T-helper 1 cell treated with Interleukin-12 subunit alpha and Interleukin-12 subunit beta and Interleukin-4 antibody, amounts not matched to agents 30 μg/mL and 1 μg/mL, for 36 hours (primary cell): Measurements from ENCODE around the gene NAP1L1.

Source experiments
- H3K27ac Mint-ChIP-seq: one replicate; pipeline ENCODE4 v1.8.0; 2021; ENCODE audit warnings: mild to moderate bottlenecking, mixed read lengths
- H3K27me3 Mint-ChIP-seq: one replicate; pipeline ENCODE4 v1.8.0; 2021; ENCODE audit warnings: low read depth, mixed read lengths
- H3K36me3 Mint-ChIP-seq: one replicate; pipeline ENCODE4 v1.8.0; 2021; ENCODE audit warnings: low read depth, mixed read lengths
- H3K4me1 Mint-ChIP-seq: one replicate; pipeline ENCODE4 v1.8.0; 2021; ENCODE audit warnings: low read depth, mixed read lengths
- H3K4me3 Mint-ChIP-seq: one replicate; pipeline ENCODE4 v1.8.0; 2021; ENCODE audit warnings: mild to moderate bottlenecking, moderate library complexity, mixed read lengths
- H3K9me3 Mint-ChIP-seq: one replicate; pipeline ENCODE4 v1.8.0; 2021; ENCODE audit warnings: mixed read lengths

NAP1L1 gene

GRCh38 chr12:76083904-76084862 lies at the start of gene NAP1L1:
TSS of gene NAP1L1 (minus strand) at chr12:76084685. CDS start at chr12:76074219, 10,466 bp downstream.
- peaks cover 43% of the 10 kb centered on the region for H3K4me1 Mint-ChIP-seq
- H3K27me3 Mint-ChIP-seq, result no peaks in the 10 kb centered on the region
- H3K4me3 Mint-ChIP-seq, result peak within 1 kb of the TSS; percentile 99
- peak within 1 kb of the TSS; percentile 100 for H3K27ac Mint-ChIP-seq
- H3K36me3 Mint-ChIP-seq, result peaks cover 23% of the 10 kb centered on the region
- H3K9me3 Mint-ChIP-seq, result no peaks in the 10 kb centered on the region

DNA sequence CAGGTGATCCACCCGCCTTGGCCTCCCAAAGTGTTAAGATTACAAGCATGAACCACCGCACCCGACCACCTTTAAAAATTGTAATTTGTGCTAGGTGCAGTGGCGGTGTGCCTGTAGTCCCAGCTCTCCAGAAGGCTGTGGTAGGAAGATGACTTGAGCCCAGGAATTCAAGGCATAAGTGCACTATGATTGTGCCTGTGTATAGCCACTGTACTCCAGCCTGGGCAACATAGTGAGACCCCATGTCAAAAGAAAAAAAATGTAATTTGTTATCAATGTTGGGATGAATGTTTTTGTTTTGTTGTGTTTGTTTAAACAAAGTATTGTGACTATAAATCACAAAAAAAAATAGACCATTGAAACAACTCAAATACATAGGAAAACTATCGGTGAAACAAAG lies 43.1 kb upstream of the NAP1L1 start:
- Mint-ChIP-seq H3K9me3 (no peaks in the 10 kb centered on the region), H3K27ac (no peak overlapping the region), H3K36me3 (no peaks in the 10 kb centered on the region), H3K27me3 (peaks cover 7% of the 10 kb centered on the region), H3K4me1 (no peaks in the 10 kb centered on the region), H3K4me3 (no peak overlapping the region)

DNA sequence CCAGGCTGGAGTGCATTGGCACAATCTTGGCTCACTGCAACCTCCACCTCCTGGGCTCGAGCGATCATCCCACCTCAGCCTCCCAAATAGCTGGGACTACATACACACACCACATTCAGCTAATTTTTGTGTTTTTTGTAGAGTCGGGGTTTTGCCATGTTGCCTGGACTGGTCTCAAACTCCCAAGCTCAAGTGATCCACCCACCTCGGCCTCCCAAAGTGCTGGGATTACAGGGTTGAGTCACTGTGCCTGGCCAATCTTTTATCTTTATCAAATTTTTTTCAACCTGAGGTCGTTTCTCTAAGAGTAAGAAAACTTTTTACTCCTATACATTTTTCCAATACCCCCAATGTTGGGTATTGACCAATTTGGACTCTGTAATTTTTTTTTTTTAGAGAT lies 40.0 kb upstream of the NAP1L1 start:
- no peaks in the 10 kb centered on the region for H3K36me3 Mint-ChIP-seq
- H3K9me3 Mint-ChIP-seq, result no peaks in the 10 kb centered on the region
- no peak overlapping the region for H3K4me3 Mint-ChIP-seq
- no peaks in the 10 kb centered on the region for H3K4me1 Mint-ChIP-seq
- H3K27me3 Mint-ChIP-seq, result peaks cover 3% of the 10 kb centered on the region
- no peak overlapping the region for H3K27ac Mint-ChIP-seq

DNA sequence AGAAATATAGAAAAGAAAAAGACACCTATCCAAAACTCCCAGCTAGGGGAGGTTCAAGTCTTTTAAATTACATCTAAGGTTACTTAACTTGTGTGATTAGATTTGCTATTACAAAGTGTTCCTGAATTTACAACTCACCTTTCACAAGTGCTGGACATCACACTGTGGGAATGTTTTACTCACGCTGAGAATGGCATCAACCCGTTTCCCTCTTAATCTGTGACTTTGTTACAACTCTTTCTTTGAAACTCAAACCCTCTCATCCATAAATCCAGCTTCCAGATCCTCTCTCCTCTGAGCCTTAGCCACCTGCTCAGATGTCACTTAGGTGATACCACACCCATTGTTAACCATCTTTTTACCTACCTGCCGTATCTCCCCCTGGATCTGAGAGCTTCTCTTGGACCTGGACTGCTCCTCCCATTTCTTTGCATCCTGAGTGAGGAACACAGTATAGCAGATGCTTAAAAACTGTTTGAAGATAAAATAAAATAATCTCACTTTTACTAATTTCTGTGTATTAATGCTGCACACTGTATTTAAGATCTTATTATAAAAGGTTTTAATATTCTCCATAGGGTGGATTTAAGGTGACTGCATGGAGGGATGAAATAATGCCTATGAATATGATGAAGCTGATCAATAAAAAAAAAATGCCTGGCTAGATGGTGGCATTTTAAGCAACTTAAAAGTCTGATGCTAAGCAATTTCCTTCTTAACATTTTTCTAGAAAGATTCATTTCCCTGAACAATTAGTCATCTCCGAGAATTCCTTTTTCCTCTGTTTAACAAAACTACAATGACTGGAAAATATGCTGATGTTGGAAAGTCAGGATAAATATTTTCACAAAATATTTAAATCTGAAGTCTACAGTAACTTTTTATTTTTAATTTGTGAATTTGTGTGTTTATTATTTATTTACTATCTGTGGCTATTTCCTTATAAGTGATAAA lies 39.1 kb upstream of the NAP1L1 start:
- Mint-ChIP-seq H3K27me3 (peaks cover under 1% of the 10 kb centered on the region), H3K4me1 (no peaks in the 10 kb centered on the region), H3K4me3 (no peak overlapping the region), H3K27ac (no peak overlapping the region), H3K36me3 (no peaks in the 10 kb centered on the region), H3K9me3 (no peaks in the 10 kb centered on the region)

DNA sequence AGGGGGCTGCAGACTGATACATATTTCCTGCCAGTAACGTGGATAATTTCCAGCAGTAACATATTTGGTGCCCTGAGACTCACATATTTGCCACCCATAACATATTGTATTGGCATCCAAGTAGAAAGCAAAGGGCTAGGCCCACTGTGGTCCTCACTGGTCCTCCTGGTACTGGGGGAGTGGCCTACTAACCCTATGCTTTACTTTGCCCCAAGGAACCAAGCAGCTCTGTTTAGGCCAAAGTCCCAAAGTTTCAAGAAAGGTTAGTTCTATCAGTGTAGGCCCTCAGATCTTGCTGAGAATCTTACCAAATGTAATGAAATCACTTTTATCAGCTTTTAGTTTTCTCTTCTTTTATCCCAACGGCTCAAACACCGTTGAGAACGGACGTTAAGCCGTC lies 35.4 kb upstream of the NAP1L1 start:
- Mint-ChIP-seq H3K27ac (no peak overlapping the region), H3K9me3 (no peaks in the 10 kb centered on the region), H3K4me3 (no peak overlapping the region), H3K27me3 (no peaks in the 10 kb centered on the region), H3K4me1 (no peaks in the 10 kb centered on the region), H3K36me3 (no peaks in the 10 kb centered on the region)

DNA sequence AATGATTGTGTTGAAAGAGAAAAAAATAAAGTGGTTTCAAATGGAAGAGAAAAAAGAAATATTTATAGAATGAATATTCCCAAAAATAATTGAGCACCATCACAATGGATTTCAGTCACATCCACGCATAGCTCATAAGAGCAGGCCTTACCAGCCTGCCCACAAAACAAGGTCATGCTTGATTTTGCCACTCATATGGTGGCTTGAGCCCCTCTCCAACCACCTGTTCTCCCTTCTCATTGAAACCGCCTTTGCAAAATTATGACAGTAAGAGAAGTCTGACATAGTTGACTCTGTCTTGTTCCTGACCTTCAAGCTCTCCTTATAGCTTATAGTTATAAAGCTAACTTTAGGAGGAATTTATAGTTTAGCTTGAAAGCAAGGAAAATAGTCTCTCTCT lies 33.3 kb upstream of the NAP1L1 start:
- H3K27ac Mint-ChIP-seq, result no peak overlapping the region
- no peaks in the 10 kb centered on the region for H3K9me3 Mint-ChIP-seq
- peaks cover 4% of the 10 kb centered on the region for H3K27me3 Mint-ChIP-seq
- no peaks in the 10 kb centered on the region for H3K36me3 Mint-ChIP-seq
- no peaks in the 10 kb centered on the region for H3K4me1 Mint-ChIP-seq
- H3K4me3 Mint-ChIP-seq, result no peak overlapping the region

DNA sequence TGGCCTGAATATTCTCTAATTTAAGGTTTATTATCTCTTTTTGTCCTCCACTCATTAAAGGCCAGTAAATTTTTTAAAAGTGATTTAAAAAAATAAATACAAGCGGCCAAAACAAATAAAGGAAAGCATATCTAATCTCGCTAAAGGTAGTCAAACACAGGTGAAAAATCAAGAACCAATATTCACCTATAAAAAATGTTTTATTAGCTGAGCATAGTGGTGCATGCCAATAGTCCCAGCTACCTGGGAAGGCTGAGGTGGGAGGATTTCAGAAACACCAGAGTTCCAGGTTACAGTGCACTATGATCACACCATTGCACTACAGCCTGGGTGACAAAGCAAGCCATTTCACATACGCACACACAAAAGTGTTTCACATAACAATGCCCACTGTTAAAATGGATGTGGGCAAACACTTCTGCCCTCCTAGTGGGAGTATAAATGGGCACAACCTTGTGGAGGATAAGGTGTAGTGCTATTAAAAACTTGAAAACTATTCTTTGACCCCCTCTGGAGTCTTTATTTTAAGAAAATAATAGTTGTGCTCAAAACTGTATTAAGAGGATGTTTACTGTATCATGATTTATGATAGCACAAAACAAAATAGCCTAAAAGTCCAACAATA lies 32.7 kb upstream of the NAP1L1 start:
- Mint-ChIP-seq H3K9me3 (no peaks in the 10 kb centered on the region), H3K27me3 (peaks cover 4% of the 10 kb centered on the region), H3K36me3 (no peaks in the 10 kb centered on the region), H3K27ac (no peak overlapping the region), H3K4me1 (no peaks in the 10 kb centered on the region), H3K4me3 (no peak overlapping the region)

- H3K4me3 Mint-ChIP-seq, result no peak overlapping the region
- no peaks in the 10 kb centered on the region for H3K9me3 Mint-ChIP-seq
- H3K4me1 Mint-ChIP-seq, result no peaks in the 10 kb centered on the region
- no peaks in the 10 kb centered on the region for H3K36me3 Mint-ChIP-seq
- H3K27me3 Mint-ChIP-seq, result peaks cover 7% of the 10 kb centered on the region
- no peak overlapping the region for H3K27ac Mint-ChIP-seq
Measured at GRCh38 chr12:76113800-76114757, 29.6 kb upstream of the NAP1L1 start.

DNA sequence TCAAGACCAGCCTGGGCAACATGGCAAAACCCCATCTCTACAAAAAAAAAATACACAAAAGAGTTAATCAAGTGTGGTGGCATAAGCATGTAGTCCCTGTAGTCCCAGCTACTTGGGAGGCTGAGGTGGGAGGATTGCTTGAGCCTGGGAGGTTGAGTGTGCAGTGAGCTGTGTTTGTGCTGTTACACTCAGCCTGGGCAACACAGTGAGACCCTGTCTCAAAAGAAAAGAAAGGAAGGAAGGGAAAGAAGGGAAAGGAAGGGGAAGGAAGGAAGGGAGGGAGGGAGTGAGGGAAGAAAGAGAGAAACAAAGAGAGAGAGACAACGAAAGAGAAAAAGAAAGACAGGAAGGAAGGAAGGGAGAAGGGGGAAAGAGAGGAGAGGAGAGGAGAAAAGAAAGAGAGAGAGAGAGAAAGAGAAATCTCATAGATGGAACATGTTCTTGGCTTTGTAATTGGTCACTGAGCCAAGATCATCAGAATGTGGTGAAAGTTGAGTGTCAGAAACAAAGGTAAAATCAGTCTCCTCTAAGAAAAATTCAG lies 26.8 kb upstream of the NAP1L1 start:
- Mint-ChIP-seq H3K4me1 (no peaks in the 10 kb centered on the region), H3K27ac (no peak overlapping the region), H3K36me3 (no peaks in the 10 kb centered on the region), H3K27me3 (peaks cover 10% of the 10 kb centered on the region), H3K4me3 (no peak overlapping the region), H3K9me3 (no peaks in the 10 kb centered on the region)

DNA sequence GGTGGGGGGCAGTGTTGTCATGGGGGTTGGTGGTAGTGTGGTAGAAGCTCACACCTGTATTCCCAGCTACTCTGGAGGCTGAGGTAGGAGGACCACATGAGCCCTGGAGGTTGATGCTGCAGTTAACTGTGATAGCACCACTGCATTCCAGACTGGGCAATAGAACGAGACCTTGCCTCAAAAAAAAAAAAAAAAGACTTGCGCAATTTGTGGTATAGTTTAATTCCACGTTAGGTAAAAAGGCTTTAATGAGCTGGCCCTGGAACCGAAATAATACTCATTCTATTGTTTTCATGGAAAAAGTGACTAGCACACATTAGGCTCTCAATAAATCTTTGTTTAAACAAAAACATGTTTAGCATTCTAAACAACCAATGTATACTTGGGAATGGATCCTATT lies 25.4 kb upstream of the NAP1L1 start:
- Mint-ChIP-seq H3K27ac (no peak overlapping the region), H3K4me1 (peaks cover 1% of the 10 kb centered on the region), H3K4me3 (no peak overlapping the region), H3K9me3 (no peaks in the 10 kb centered on the region), H3K27me3 (peaks cover 13% of the 10 kb centered on the region), H3K36me3 (no peaks in the 10 kb centered on the region)

GRCh38 chr12:76108356-76108755 lies 23.9 kb upstream of the NAP1L1 start:
- no peak overlapping the region for H3K4me3 Mint-ChIP-seq
- H3K9me3 Mint-ChIP-seq, result no peaks in the 10 kb centered on the region
- H3K36me3 Mint-ChIP-seq, result no peaks in the 10 kb centered on the region
- H3K4me1 Mint-ChIP-seq, result peaks cover 1% of the 10 kb centered on the region
- no peak overlapping the region for H3K27ac Mint-ChIP-seq
- peaks cover 9% of the 10 kb centered on the region for H3K27me3 Mint-ChIP-seq

DNA sequence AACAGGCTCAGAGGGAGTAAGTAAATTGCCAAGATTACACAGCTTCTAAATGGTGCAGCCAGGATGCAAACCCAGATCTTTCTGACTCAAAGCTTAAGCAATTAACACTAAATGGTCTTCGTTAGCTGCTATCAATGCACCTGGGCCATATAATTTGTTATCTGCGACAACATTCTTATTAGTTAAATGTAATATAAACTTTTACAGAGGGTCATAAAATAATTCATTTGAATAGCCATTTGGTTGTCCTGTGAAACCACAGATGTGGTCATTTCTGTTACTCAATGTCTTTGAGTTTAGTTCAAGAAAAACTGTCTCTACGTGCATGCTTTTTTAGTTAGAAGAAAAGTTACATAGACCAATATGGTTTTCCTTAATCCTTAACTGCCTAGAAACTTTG lies 22.1 kb upstream of the NAP1L1 start:
- H3K4me1 Mint-ChIP-seq, result peaks cover 1% of the 10 kb centered on the region
- no peak overlapping the region for H3K4me3 Mint-ChIP-seq
- H3K36me3 Mint-ChIP-seq, result no peaks in the 10 kb centered on the region
- peaks cover 9% of the 10 kb centered on the region for H3K27me3 Mint-ChIP-seq
- no peaks in the 10 kb centered on the region for H3K9me3 Mint-ChIP-seq
- no peak overlapping the region for H3K27ac Mint-ChIP-seq

GRCh38 chr12:76103958-76104357 lies 19.5 kb upstream of the NAP1L1 start:
- Mint-ChIP-seq H3K27me3 (peaks cover 6% of the 10 kb centered on the region), H3K9me3 (no peaks in the 10 kb centered on the region), H3K4me1 (peaks cover 1% of the 10 kb centered on the region), H3K36me3 (no peaks in the 10 kb centered on the region), H3K27ac (no peak overlapping the region), H3K4me3 (no peak overlapping the region)
